ENCODE measurements around the gene CYP2W1.
A peak's percentile ranks its signal among the peaks of the same experiment; 100 is the strongest.

Gene CYP2W1

DNA sequence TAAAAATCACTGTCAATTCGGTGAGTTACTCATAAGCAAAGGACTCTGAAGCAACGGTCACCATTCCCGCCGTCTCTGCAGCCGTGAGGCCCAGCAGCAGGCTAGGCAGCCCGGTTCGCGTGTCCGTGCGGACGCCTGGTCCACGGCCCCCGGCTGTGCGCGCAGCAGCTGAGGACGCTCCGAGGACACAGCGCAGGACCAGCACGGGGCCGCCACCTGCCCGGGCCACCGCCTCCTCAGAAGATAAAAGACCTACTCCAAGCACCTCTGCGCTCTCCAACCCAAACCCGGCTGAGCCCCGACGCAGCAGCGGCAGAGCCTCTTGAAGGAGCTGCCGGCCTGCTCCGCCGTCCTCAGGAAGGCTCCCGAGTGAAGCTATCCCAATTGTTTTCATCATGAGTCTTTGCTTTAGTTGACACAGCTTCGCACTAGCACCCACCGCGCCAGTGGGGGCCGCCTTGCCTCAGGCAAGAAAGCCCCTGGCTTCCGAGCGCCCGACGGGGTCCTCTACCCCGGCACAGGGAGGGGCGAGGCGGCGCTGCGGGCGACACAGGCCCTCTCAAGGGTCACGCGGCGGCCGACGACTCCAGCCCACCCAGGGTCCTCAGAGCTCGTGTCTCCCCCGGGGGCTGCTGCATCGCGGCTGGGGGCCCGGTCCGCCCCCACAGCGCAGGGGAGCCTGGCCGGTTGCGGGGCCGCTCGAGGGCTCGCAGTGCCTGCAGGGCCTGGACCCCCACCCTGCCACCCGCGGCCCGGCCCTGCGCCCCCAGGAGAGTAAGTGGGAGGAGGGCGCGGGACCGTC is 44.5 kb downstream of the CYP2W1 start:
- Histone ChIP-seq H3K27me3 (ENCODE audit: insufficient read depth, low read depth, severe bottlenecking) (no peaks in the 10 kb centered on the region), H3K9me3 (ENCODE audit: severe bottlenecking) (no peaks in the 10 kb centered on the region), H3K4me3 (ENCODE audit: low read depth, low read length) (peak overlapping the region; percentile 65), H3K36me3 (peaks cover 26% of the 10 kb centered on the region), H3K27ac (peak overlapping the region; percentile 85)
- DNase-seq: peak; percentile 44
- TF ChIP-seq, protein P1, sequence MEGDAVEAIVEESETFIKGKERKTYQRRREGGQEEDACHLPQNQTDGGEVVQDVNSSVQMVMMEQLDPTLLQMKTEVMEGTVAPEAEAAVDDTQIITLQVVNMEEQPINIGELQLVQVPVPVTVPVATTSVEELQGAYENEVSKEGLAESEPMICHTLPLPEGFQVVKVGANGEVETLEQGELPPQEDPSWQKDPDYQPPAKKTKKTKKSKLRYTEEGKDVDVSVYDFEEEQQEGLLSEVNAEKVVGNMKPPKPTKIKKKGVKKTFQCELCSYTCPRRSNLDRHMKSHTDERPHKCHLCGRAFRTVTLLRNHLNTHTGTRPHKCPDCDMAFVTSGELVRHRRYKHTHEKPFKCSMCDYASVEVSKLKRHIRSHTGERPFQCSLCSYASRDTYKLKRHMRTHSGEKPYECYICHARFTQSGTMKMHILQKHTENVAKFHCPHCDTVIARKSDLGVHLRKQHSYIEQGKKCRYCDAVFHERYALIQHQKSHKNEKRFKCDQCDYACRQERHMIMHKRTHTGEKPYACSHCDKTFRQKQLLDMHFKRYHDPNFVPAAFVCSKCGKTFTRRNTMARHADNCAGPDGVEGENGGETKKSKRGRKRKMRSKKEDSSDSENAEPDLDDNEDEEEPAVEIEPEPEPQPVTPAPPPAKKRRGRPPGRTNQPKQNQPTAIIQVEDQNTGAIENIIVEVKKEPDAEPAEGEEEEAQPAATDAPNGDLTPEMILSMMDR (IDR thresholded peaks at IDR 0.05; ENCODE audit: low read depth, low read length): no peak

- Histone ChIP-seq H3K4me3 (ENCODE audit: low read depth, low read length) (peak overlapping the region; percentile 65), H3K9me3 (ENCODE audit: severe bottlenecking) (no peaks in the 10 kb centered on the region), H3K27ac (peak overlapping the region; percentile 85), H3K27me3 (ENCODE audit: insufficient read depth, low read depth, severe bottlenecking) (no peaks in the 10 kb centered on the region), H3K36me3 (peaks cover 23% of the 10 kb centered on the region)
- peak; percentile 89 for DNase-seq
- TF ChIP-seq, protein P1 (IDR thresholded peaks at IDR 0.05; ENCODE audit: low read depth, low read length): no peak
Measured at GRCh38 chr7:1028044-1028770, 45.2 kb downstream of the CYP2W1 start.

DNA sequence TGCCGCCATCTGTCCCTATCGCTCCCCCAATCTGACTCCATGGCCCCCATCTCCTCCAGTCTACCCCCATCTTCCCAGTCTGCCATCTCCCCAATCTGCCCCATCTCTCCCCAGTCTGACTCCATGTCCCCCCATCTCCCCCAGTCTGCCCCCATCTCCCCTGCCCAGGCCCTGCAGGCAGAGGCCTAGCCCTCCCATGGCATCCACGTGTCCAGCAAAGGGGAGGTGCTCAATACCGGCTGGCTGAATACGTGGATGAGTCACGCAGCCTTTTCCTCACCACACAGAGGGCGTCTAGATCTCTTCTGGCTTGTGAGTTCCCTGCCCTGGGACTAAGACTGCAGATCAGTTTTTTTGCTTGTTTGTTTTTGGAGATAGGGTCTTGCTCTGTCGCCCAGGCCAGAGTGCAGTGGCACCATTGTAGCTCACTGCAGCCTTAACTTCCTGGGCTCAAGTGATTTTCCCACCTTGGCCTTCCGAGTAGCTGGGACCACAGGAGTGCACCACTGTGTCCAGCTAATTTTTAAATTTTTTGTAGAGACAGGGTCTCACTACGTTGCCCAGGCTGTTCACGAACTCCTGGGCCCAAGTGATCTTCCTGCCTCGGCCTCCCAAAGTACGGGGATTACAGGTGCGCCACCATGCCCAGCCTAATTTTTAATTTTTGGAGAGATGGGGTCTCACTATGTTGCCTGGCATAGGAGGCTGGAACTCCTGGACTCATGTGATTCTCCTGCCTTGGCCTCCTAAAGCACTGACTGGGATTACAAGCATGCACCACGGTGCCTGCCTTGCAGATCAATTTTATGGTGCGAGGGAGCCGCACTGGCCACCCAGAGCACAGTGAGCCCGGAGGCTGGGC is 46.0 kb downstream of the CYP2W1 start:
- DNase-seq: peak; percentile 77
- H3K9me3 ChIP-seq (ENCODE audit: severe bottlenecking): no peaks in the 10 kb centered on the region
- TF ChIP-seq, protein P1 (IDR thresholded peaks at IDR 0.05; ENCODE audit: low read depth, low read length): no peak
- peak overlapping the region; percentile 65 for H3K4me3 ChIP-seq (ENCODE audit: low read depth, low read length)
- peaks cover 23% of the 10 kb centered on the region for H3K36me3 ChIP-seq
- H3K27ac ChIP-seq: peak overlapping the region; percentile 65
- no peaks in the 10 kb centered on the region for H3K27me3 ChIP-seq (ENCODE audit: insufficient read depth, low read depth, severe bottlenecking)

GRCh38 chr7:1029637-1030443 is 46.9 kb downstream of the CYP2W1 start:
- Histone ChIP-seq H3K4me3 (ENCODE audit: low read depth, low read length) (no peak overlapping the region), H3K36me3 (peaks cover 19% of the 10 kb centered on the region)

More at GRCh38 chr7:1029637-1030443, 46.9 kb downstream of the CYP2W1 start:
- H3K27ac ChIP-seq: peak overlapping the region; percentile 65
- TF ChIP-seq, protein P1 (IDR thresholded peaks at IDR 0.05; ENCODE audit: low read depth, low read length): no peak
- H3K9me3 ChIP-seq (ENCODE audit: severe bottlenecking): no peaks in the 10 kb centered on the region
- H3K27me3 ChIP-seq (ENCODE audit: insufficient read depth, low read depth, severe bottlenecking): no peaks in the 10 kb centered on the region
- DNase-seq: no peak
